PFSK-1 (cell line): ENCODE measurements around the gene ARHGAP18.

Experiments used
- FOXP2 ChIP-seq: optimal IDR thresholded peaks from 2 replicates; pipeline ENCODE3; 2011; ENCODE audit warnings: borderline replicate concordance, control low read depth, inconsistent platforms; ENCODE audit not compliant: insufficient read depth; ENCODE audit errors: extremely low read length, extremely low read depth
- POLR2AphosphoS5 ChIP-seq: IDR thresholded peaks from 2 replicates; pipeline ENCODE4 v1.6.1; 2012; ENCODE audit warnings: low read depth, mild to moderate bottlenecking, control low read depth, low read length, moderate library complexity
- REST ChIP-seq, 2 experiments: IDR thresholded peaks; 2 replicates each; pipeline versions ENCODE4 v1.6.1 to v1.8.0; 2011 to 2012; ENCODE audit warnings: low read depth in 2 of 2, low read length in 2 of 2, control low read depth in 1 of 2, inconsistent platforms in 1 of 2, mild to moderate bottlenecking in 1 of 2, moderate library complexity in 1 of 2; ENCODE audit not compliant: insufficient read depth in 1 of 2
- SIN3A ChIP-seq: IDR thresholded peaks from 2 replicates; pipeline ENCODE4 v1.6.1; 2012; ENCODE audit warnings: mild to moderate bottlenecking, low read length, moderate library complexity, borderline replicate concordance; ENCODE audit not compliant: insufficient read depth
- TAF1 ChIP-seq: IDR thresholded peaks from 2 replicates; pipeline ENCODE4 v1.6.1; 2012; ENCODE audit warnings: low read length, control low read depth, borderline replicate concordance; ENCODE audit not compliant: insufficient read depth

The ARHGAP18 gene

GRCh38 chr6:129628101-129628815 lies 81.7 kb downstream of the ARHGAP18 start:
- TF ChIP-seq POLR2AphosphoS5 (no peak), REST (IDR thresholded peaks at IDR 0.05; ENCODE audit: insufficient read depth in 1 of 2, low read depth in 2 of 2, low read length in 2 of 2) (no peak), FOXP2 (no peak), SIN3A (no peak), TAF1 (no peak)

- TF ChIP-seq SIN3A = no peak
- TF ChIP-seq TAF1 = no peak
- TF ChIP-seq REST (IDR thresholded peaks at IDR 0.05; ENCODE audit: insufficient read depth in 1 of 2, low read depth in 2 of 2, low read length in 2 of 2) = no peak
- no peak for TF ChIP-seq POLR2AphosphoS5
- TF ChIP-seq FOXP2 = no peak
Measured at GRCh38 chr6:129624488-129624887, 85.5 kb downstream of the ARHGAP18 start.

GRCh38 chr6:129623008-129623732 lies 86.8 kb downstream of the ARHGAP18 start:
- TF ChIP-seq POLR2AphosphoS5 (no peak), SIN3A (no peak), TAF1 (no peak), REST (IDR thresholded peaks at IDR 0.05; ENCODE audit: insufficient read depth in 1 of 2, low read depth in 2 of 2, low read length in 2 of 2) (no peak), FOXP2 (no peak)

GRCh38 chr6:129621252-129621651 lies 88.7 kb downstream of the ARHGAP18 start:
- no peak for TF ChIP-seq TAF1
- no peak for TF ChIP-seq SIN3A
- no peak for TF ChIP-seq POLR2AphosphoS5
- no peak for TF ChIP-seq REST (IDR thresholded peaks at IDR 0.05; ENCODE audit: insufficient read depth in 1 of 2, low read depth in 2 of 2, low read length in 2 of 2)
- no peak for TF ChIP-seq FOXP2
